Panc1 (cell line): ENCODE results near the gene SEZ6L.

Source experiments
- CTCF ChIP-seq: fragments of 450-650 bp; IDR thresholded peaks from 2 replicates; pipeline ENCODE4 v1.5.1; 2017; ENCODE audit warnings: mild to moderate bottlenecking
- POLR2AphosphoS5 ChIP-seq: IDR thresholded peaks from 2 replicates; pipeline ENCODE4 v1.6.1; 2012; ENCODE audit warnings: mild to moderate bottlenecking, low read depth, low read length, moderate library complexity
- REST ChIP-seq, 2 experiments: IDR thresholded peaks; 2 replicates each; pipeline ENCODE4 v1.6.1; 2011 to 2012; ENCODE audit warnings: low read depth in 2 of 2, control low read depth in 1 of 2, low read length in 1 of 2, mild to moderate bottlenecking in 1 of 2, moderate library complexity in 1 of 2; ENCODE audit not compliant: insufficient read depth in 1 of 2

- TF ChIP-seq POLR2AphosphoS5, result no peak
- TF ChIP-seq REST (IDR thresholded peaks at IDR 0.05; ENCODE audit: insufficient read depth in 1 of 2, low read depth in 2 of 2, low read length in 1 of 2), result peak; percentile 81 to 82
- no peak; the same call in 1 of the 2 replicates for TF ChIP-seq CTCF
Observed at GRCh38 chr22:26170795-26171580, 1.7 kb downstream of the SEZ6L start.
